Vagina (tissue), 2 donors: ENCODE results near the gene TNFRSF13B. TPM values are rescaled to one million over a fixed set of nuclear protein-coding genes. Genes with fewer than 3 reads are reported as not detected.
"Not testable (repeated sequence)": the region's sequence is repeated elsewhere in the genome, so short reads cannot be mapped to it uniquely, and the experiment has no call there.

Experiments
- DNase-seq, 2 donors: peaks; one replicate each; pipeline ENCODE4 v3.0.0-alpha.2; 2017; ENCODE audit errors: extremely low spot score in 2 of 2
- H3K27ac ChIP-seq: fragments of 200-600 bp; sonication (generic); one replicate; pipeline ENCODE4 v1.5.1; 2019
- H3K27me3 ChIP-seq: fragments of 200-600 bp; sonication (generic); one replicate; pipeline ENCODE4 v1.5.1; 2019
- H3K36me3 ChIP-seq, 2 donors: fragments of 200-600 bp; sonication (generic); one replicate each; pipeline ENCODE4 v1.5.1; 2017 to 2019
- H3K4me1 ChIP-seq: fragments of 200-600 bp; sonication (generic); one replicate; pipeline ENCODE4 v1.5.1; 2019
- H3K4me3 ChIP-seq, 2 donors: fragments of 200-600 bp; sonication (generic); 1 replicate in 1 of 2; 2 replicates in 1 of 2; pipeline ENCODE4 v1.5.1; 2016 to 2019
- H3K9me3 ChIP-seq: fragments of 200-600 bp; sonication (generic); one replicate; pipeline ENCODE4 v1.5.1; 2019
- POLR2A ChIP-seq, 2 donors: fragments of 450-650 bp; IDR thresholded peaks; one replicate each; pipeline ENCODE4 v1.6.1; 2017; ENCODE audit warnings: antibody characterized with exemption in 2 of 2, mild to moderate bottlenecking in 2 of 2, moderate library complexity in 2 of 2
- POLR2AphosphoS5 ChIP-seq, 2 donors: sonication (generic); formaldehyde crosslinking; IDR thresholded peaks; one replicate each; pipeline ENCODE4 v1.9.0; 2017; ENCODE audit warnings: antibody characterized with exemption in 2 of 2, mild to moderate bottlenecking in 2 of 2, low read depth in 1 of 2; ENCODE audit not compliant: insufficient read depth in 1 of 2
- intact Hi-C: fragments of 100-400 bp; cut with DNase I; formaldehyde crosslinking; loops from one replicate; pipeline ENCODE4 v1.15.1; 2023
- total RNA-seq: library from RNA; depleted of rRNA; stranded (reverse); fragments of >200 nt; gene quantifications from one replicate; pipeline ENCODE4 v1.2.3, GENCODE V29; 2016
- TF ChIP-seq, protein P1 (sequence below), 3 experiments: fragments of 450-650 bp in 2 of 3; fragments of 200-600 bp in 1 of 3; sonication (generic) in 1 of 3; IDR thresholded peaks; one replicate each; pipeline ENCODE4 v1.5.1; 2017 to 2019; ENCODE audit warnings: antibody characterized with exemption in 3 of 3, mild to moderate bottlenecking in 2 of 3, moderate library complexity in 2 of 3

The TNFRSF13B gene
- total RNA-seq, 1 donor from 2014 or later = not detected

GRCh38 chr17:16905593-16906191 lies 66.2 kb downstream of the TNFRSF13B start:
- DNase-seq = no peak
- H3K36me3 ChIP-seq = no peaks in the 10 kb centered on the region
- TF ChIP-seq POLR2AphosphoS5 (IDR thresholded peaks at IDR 0.05; ENCODE audit: insufficient read depth in 1 of 2, low read depth in 1 of 2) = no peak
- TF ChIP-seq, protein P1, sequence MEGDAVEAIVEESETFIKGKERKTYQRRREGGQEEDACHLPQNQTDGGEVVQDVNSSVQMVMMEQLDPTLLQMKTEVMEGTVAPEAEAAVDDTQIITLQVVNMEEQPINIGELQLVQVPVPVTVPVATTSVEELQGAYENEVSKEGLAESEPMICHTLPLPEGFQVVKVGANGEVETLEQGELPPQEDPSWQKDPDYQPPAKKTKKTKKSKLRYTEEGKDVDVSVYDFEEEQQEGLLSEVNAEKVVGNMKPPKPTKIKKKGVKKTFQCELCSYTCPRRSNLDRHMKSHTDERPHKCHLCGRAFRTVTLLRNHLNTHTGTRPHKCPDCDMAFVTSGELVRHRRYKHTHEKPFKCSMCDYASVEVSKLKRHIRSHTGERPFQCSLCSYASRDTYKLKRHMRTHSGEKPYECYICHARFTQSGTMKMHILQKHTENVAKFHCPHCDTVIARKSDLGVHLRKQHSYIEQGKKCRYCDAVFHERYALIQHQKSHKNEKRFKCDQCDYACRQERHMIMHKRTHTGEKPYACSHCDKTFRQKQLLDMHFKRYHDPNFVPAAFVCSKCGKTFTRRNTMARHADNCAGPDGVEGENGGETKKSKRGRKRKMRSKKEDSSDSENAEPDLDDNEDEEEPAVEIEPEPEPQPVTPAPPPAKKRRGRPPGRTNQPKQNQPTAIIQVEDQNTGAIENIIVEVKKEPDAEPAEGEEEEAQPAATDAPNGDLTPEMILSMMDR (IDR thresholded peaks at IDR 0.05) = no peak
- no peaks in the 10 kb centered on the region for H3K27me3 ChIP-seq
- H3K4me3 ChIP-seq = no peak overlapping the region
- no peaks in the 10 kb centered on the region for H3K9me3 ChIP-seq
- no peaks in the 10 kb centered on the region for H3K4me1 ChIP-seq
- H3K27ac ChIP-seq = no peak overlapping the region
- intact Hi-C loops = no loop called here

DNA sequence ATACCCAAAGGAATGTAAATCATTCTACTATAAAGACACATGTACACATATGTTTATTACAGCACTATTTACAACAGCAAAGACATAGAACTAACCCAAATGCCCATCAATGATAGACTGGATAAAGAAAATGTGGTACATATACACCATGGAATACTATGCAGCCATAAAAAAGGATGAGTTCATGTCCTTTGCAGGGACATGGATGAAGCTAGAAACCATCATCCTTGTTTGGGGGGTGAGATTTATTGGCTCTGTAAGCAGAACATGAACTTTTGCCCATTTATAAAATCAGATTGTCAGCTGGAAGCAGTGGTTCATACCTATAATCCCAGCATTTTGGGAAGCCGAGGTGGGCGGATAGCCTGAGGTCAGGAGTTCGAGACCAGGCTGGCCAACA lies 68.8 kb downstream of the TNFRSF13B start:
- H3K27me3 ChIP-seq, H3K4me3 ChIP-seq, H3K4me1 ChIP-seq, H3K27ac ChIP-seq, DNase-seq, H3K9me3 ChIP-seq, H3K36me3 ChIP-seq, intact Hi-C loops: not testable (repeated sequence)

DNA sequence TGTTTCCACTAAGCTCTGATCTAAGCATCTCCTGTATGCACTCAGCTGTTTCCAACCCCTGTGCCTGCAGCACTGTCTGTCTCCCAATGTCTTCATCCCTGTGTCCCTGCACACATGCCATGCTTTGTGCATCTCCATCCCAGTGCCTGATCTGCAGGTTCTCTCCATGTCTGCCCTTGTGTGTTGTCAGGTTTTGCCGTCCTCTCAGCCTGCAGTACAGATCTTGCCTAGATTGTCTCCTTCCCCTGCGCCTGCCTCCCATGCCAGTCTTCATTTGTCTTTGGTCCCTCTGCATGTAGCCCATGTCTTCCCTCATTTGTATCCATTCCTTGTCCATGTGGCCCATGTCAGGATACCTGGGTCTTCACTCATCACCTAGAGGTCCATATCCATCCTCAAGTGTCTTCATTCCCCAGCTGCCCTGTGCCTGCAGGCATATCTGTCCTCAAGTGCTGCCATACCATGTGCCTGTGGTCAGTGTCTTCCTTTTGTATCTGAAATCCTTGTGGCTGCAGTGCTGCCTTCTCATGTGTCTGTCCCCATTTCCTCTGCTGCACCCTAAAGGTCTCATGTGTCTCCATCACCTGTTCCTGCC lies 71.5 kb downstream of the TNFRSF13B start:
- Histone ChIP-seq H3K4me3 (no peak overlapping the region), H3K27me3 (no peaks in the 10 kb centered on the region), H3K27ac (no peak overlapping the region), H3K4me1 (no peaks in the 10 kb centered on the region), H3K9me3 (no peaks in the 10 kb centered on the region), H3K36me3 (no peaks in the 10 kb centered on the region)
- peak; percentile 61 to 71 for DNase-seq
- intact Hi-C loops = no loop called here
- no peak for TF ChIP-seq POLR2A (IDR thresholded peaks at IDR 0.05)
- TF ChIP-seq, protein P1 (IDR thresholded peaks at IDR 0.05) = no peak
- TF ChIP-seq POLR2AphosphoS5 (IDR thresholded peaks at IDR 0.05; ENCODE audit: insufficient read depth in 1 of 2, low read depth in 1 of 2) = no peak

GRCh38 chr17:16897211-16897896 lies 74.6 kb downstream of the TNFRSF13B start:
- H3K4me3 ChIP-seq, H3K9me3 ChIP-seq, intact Hi-C loops, H3K27me3 ChIP-seq, H3K4me1 ChIP-seq, H3K36me3 ChIP-seq, H3K27ac ChIP-seq: not testable (repeated sequence)
- peak in 1 of 2 donors; percentile 56 for DNase-seq

GRCh38 chr17:16896235-16896634 lies 75.7 kb downstream of the TNFRSF13B start:
- H3K4me1 ChIP-seq, H3K9me3 ChIP-seq, H3K36me3 ChIP-seq, H3K27ac ChIP-seq, H3K4me3 ChIP-seq, intact Hi-C loops, H3K27me3 ChIP-seq, DNase-seq: not testable (repeated sequence)

DNA sequence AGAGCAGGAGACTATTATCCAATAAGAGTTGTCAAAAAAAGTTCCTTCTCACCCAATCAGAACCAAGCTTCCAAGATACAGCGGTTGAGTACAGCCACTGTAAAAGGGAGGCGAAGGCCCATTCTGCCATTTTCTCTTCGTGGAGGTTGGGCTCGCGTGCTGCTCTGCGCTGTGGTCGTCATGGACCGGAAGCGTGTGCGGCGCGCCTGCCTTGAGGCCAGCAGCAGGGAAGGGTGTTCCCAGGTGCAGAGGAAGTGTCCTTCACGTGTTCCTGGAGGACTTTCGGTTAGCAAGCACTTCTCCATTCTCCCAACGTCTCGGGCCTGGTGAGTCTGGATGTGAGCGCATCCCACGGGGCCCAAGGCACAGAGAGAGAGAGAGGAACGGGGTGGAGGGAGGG lies 78.4 kb downstream of the TNFRSF13B start:
- H3K36me3 ChIP-seq, H3K4me3 ChIP-seq, H3K4me1 ChIP-seq, H3K27me3 ChIP-seq, H3K27ac ChIP-seq, intact Hi-C loops, H3K9me3 ChIP-seq: not testable (repeated sequence)
- DNase-seq = peak; percentile 16 to 70

GRCh38 chr17:16892876-16893454 lies 79.0 kb downstream of the TNFRSF13B start:
- H3K4me1 ChIP-seq, H3K4me3 ChIP-seq, intact Hi-C loops, H3K36me3 ChIP-seq, H3K9me3 ChIP-seq, H3K27me3 ChIP-seq, H3K27ac ChIP-seq: not testable (repeated sequence)
- peak; percentile 18 to 88 for DNase-seq
